Stimulated activated CD8-positive, alpha-beta memory T cell treated with anti-CD3 and anti-CD28 coated beads, Interleukin-4, amount 100 ng/mL, for 24 hours (primary cell): ENCODE results near the gene CYB5RL.
"Not testable (repeated sequence)": the region's sequence is repeated elsewhere in the genome, so short reads cannot be mapped to it uniquely, and the experiment has no call there.

Source experiments
- DNase-seq: peaks from one replicate; pipeline ENCODE4 v3.0.0-alpha.2; 2020; ENCODE audit warnings: low read depth

Gene CYB5RL

DNA sequence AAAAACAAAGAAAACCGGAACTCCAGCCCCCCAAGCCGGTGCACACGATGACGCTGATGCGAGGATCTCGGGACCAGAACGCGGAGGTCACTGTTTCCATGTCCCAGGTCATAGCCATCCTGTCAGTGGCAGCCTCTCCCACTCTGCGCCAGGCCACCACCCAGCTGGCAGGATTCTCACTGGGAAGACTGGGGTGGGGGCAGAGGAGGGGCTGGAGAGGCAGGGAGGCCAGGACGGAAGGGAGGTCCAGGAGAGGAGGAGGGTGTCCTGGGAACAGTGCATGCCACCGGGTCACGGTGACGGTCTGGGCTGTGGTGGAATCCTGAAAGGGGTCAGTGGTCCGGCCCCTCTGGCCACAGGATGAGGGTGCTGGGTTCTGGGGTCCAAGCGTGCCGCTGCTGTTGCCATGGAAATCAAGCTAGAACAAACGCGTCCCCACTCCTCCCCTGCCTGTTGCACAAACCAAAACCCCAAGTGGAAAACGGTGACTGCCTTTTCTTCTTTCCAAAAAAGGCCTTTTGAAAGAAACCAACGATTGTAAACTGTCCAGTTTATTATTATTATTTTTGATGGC is 26.2 kb upstream of the CYB5RL start:
- no peak for DNase-seq

DNA sequence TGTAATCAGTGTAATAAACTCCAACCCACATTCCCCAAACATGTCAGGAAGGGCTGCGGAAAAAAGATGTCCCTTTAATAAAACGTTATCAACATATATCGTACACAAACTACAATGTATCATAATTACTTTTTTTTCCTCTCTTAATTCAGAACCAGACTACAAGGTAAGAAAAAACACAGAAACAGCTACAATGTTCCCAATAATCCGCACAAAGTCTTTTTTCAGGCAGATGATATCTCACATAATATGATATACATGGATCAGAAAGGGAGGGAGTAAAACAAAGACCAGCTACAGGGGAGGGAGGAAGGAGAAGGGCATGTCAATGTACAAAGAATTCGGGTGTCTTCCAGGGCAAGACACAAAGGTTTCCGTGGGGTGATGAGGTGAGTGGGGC is 25.5 kb upstream of the CYB5RL start:
- no peak for DNase-seq

DNA sequence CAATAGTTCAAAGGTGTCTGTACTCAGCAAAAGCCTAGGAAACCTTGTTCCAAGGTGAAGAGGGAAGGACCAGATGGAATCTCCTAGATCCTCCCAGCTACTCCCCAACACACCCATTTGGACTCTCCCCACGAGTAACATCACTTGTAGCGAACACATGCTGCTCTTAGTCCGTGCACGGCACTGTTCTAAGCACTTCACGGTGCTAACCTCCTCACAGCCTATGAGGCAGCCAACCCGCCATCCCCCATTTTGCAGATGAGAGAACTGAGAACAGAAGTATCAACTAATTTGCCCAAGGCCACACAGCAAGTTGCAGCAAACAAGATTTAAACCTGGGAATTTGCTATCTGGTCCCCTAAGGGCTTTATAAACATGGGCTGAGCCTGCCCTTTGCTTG is 24.4 kb upstream of the CYB5RL start:
- DNase-seq: no peak

DNA sequence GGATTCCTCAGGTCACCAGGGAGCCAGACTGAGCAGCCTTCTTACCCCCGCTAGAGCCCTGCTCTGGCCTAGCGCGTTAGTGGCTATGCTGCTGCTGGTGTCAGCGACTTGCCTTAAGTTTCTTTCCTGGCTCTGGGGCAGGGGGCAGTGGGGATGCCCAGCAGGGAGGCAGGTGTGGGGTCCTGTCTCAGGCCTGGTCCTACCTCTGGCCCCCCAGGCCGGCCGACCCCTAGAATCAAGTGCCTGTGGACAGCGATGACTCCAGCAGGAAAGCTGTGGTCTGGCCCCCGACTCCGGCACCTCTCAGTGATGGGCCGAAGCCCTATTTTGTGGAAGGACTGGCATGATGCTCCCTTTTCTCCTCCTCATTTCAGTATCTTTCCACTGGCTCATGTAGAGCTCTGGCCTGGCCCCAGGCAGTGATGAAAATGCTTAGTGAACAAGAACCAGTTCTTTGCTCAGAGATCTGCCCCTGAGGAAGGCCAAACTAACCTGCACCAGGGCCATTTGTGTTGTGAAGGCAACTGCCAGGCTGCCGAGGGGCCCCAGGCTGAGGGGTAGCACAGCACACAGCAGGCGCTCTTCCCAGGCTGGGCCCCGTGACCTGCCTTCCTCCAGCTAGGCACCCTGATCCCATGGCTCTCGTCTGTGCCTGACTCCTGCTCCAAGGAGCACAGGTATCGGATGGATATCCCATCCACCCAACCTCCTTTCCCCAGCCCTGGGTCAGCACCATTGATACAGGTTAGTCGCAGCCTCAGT is 23.8 kb upstream of the CYB5RL start:
- DNase-seq: no peak

DNA sequence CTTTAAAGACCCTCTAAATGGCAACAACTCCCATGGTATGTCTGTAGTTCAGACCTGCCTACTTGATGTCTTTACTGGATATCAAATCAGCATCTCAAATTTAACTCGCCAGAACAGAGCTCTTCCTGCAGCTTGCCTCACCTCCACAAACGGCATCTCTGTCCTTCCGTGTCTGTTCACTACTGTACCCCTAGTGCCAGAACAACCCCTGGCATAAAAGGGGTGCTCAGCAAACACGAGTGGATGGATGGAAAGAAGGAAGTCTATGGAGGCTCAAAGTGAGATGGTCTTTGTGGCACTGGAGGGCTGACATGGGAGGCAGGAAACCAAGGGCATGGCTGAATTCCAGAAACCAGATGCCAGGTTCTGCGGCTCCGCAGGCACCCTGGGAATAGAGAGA is 22.9 kb upstream of the CYB5RL start:
- no peak for DNase-seq

DNA sequence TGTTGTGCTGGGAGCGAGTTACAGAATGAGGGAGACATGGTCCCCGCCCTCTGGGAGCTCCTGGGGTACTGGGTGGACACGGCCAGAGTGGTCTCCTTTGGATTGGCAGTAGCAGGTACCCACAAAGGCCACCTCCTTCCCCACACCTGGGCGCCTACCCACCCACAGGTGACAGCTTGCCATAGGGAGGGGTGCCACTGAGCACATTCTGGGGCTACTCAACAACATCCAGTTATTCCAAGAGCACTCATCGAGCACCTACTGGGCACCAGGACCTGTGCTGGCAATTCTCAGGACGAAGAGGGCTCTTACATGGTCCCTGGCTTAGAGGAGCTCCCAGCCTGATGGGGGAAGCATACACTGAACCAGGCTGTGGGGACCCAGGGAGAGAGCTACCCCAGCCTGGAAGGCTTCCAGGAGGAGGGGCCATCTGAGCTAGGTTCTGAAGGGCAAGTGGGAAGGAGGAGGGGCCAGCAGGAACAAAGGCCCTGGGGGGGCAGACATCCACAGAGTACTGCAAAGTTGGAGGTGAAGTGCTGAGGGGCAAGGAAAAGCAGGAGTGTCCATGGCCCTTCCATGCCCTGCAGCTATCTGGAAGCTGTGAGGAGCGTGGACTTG is 22.1 kb upstream of the CYB5RL start:
- DNase-seq: no peak

DNA sequence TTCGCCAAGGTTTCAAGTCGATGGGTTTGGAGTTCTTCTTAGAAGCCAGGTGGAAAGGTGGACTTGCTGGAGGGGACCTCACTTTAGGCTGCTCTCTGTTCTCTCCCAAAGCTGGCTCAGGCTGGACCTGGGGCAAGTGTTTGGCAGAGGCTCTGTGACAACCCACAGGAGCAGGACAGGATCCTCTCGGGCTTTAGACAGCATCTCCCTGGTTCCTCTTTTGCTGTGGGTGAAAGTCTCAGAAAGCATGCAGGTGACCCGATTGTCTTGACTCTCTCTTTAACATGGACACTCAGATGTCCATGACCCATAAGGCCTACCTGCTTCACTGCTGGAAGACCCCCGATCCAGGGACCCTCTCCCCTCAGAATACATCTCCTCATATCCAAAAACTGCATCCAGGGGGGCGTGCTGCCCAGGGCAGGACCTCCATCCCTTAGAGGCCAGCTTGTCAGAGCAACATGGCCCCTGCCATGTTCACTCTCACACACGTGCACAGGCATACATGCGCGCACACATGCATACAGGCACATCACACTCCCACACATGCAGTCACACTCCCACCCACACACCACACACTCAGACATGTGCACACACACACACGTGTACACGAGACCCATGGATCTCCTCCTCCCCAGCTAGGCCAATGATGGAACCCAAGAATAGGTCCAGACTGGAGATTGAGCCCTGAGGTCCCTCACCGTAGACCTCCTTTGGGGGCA is 21.4 kb upstream of the CYB5RL start:
- DNase-seq: no peak

DNA sequence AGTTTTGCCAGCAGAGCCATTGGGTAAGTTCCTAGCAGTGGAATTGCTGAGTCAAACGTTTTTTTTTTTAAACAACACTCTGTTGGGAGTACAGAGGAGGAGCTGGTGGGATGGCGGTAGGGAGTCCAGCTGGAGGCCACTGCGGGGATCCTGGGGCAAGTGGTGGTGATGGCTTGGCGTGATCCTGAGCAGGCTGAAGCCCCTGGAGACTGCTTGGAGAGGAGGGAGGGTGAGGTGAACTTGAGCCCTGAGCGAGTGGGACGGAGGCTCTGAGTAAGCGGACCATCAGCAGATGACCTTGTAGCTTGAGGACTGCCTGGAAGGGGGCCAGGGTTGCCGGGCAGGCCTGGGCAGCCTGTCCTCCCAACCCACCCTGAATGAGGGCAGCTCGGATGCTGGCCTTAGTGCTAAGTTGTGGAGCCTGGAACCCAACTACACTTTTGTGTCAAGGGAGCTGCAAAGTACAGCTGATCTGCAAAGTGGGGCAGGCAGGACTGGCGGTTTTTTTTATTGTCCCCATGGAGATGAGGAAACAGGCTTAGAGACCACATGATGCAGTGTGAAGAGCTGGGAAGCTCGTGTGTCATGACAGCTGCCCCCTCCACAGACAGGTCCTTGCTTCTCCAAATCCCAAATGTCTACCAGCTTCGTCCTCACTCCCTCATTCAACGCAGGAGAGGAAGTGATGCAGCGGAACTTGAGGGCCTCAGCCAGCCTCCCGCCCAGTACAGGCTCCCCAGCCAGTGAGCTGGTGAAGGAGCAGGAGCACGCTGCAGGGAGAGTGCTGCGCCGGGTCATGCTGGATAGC is 20.4 kb upstream of the CYB5RL start:
- no peak for DNase-seq

DNA sequence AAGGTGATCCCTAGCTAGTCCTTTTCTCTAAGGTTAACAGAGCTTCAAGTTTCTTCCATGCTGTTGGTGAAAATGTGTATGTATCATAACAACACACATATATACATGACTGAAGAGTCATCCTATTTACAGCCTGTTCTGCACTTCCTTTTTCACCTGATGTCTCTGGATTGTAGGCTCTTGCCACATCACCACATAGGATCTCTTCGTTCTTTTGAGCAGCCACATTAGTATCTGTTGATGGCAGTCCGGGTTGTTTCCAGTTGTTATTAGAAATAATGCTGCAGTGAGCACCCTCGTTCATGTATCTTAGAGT is 19.8 kb upstream of the CYB5RL start:
- no peak for DNase-seq

DNA sequence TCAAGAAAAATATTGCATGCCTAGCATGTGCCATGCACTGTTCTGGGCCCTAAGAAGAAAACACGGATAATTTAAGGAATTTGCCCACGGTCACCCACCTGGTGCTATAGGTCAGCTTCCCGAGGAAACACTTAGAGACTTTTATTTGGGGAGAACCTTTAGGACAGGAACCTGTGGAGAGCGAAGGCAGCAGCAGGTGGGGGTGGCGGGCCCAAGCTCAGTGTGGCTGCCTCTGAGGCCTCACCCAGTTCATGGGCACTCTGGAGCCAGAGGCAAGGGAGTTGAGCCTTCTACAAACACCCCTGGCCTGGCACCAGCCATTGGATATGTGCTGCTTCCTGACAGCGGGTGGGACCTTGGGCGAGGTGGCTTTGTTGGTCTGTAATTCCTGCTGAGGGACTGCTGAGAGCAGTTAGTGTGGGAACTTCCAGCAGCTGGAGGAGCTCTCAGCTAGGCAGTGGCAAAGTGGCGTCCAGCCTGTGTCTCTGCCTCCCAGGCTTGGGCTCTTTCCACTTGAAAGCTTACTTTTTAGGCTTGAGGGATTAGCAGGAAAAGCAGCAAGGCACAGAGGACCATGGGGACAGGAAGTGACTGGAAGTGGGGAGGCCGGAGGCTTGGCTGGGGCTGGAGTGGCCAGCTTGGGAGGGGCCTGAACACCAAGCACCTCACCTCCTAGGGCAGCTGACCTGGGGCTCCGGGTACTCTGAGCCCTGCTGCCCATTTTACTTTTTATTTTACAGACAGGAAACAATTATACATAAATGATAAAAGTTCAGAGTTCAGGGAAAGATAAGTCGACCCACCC is 19.3 kb upstream of the CYB5RL start:
- no peak for DNase-seq

DNA sequence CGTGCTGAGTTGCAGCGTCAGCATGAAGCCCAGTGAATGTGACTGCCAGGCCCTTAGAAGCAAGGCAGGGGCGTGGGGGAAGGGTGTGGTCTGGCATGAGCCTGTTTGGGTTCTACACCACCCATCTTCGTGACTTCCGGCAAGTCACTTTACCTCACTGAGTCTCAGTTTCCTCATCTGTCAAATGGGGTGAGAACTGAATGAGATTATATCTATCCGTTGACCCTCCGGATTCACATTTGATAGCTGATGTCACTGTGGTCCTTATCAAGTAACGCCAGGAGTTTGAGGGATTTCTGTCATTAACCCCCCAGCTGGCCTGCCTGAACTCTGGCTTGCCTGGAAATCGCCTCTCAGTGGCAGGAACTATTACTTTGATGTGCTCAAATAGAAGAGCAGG is 15.7 kb upstream of the CYB5RL start:
- DNase-seq: no peak

DNA sequence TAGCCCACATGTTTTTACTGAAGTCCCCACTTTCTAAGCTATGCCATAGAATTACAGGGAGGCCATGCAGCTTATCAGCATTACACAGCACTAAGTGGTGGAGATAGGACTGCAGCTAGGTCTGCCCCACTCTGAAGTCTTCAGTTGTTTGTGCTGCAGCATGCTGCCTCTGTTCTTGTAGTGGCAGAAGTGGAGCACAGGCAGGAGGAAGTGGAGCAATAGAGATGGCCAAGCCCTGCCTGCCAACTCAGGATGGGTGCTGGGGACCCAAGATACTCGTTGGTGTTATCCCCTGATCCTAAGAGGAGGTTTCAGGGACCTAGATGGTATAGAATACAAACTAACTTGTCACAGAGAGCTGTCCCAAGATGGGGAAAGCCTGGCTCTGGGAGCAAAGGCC is 13.0 kb upstream of the CYB5RL start:
- no peak for DNase-seq

DNA sequence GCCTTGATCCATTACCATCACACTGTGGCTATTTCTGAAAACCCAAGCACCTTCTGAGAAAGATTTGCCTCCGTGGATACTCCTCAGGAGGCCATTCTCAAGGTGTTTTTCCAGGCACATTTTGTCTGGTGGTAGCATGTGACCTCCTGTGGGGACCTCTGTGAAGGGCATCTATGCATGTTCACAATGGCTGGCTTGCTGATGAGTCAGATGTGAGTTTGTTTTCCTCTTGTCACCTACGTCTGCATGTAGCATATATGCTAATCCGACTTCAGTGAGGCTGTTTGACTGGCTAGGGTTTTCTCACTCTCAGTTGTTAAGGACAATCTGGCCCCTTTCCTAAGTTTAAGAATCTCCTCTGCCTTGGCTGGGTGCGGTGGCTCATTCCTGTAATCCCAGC is 8.1 kb upstream of the CYB5RL start:
- not testable (repeated sequence) for DNase-seq

DNA sequence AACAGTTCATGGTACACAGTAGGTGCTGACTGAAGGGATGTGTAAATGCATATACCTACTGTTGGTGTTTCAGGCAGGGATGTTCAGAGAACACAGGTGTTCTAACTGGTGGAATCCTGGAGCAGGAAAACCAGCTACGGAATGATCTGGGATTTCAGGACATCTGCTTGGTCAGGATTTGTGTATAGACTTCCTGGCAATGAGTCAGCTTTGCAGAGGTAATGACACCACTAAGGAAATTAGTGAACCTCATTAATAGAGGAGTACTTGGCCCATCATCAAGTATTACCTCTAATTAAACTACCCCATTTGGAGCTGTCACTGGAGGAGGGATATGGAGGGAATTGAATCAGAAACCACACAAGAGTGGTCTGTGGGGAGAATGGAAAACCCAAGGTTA is 7.5 kb upstream of the CYB5RL start:
- DNase-seq: no peak

DNA sequence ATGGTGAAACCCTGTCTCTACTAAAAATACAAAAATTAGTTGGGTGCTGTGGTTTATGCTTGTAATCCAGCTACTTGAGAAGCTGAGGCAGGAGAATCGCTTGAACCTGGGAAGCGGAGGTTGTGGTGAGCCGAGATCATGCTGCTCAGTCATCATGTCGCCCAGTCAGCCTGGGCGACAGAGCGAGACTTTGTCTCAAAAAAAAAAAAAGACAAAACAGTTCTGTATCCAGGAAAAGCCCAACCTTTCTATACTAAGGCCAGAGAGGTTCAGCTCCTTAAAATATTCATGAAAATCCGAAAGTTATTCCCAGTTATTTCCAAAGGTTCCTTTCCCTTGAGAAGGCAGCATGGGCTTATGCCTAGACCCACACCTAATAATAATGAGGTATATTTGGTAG is 4.4 kb upstream of the CYB5RL start:
- no peak for DNase-seq

DNA sequence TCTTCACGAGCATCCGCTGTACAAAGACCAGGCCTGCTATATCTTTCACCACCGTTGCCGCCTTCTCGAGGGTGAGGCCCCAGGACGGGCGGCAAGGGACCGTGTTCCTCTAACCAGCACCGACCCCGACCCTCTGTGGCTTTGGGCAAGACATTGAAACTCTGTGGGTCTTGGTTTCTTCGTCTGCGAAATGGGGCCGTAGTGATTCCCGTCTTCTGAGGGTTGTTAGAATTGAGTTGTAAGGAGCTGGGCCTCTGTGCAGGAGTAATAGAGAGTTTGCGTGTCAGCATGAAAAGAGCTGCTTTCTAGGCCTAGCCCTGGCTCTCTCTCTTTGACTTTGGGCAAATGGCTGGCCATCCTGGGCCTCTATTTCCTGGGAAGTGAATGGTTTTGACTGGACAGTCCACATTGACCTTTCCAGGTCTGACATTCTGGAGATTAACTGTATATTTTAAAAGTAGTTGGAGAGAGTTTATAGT is 728 bp upstream of the CYB5RL start:
- no peak for DNase-seq

DNA sequence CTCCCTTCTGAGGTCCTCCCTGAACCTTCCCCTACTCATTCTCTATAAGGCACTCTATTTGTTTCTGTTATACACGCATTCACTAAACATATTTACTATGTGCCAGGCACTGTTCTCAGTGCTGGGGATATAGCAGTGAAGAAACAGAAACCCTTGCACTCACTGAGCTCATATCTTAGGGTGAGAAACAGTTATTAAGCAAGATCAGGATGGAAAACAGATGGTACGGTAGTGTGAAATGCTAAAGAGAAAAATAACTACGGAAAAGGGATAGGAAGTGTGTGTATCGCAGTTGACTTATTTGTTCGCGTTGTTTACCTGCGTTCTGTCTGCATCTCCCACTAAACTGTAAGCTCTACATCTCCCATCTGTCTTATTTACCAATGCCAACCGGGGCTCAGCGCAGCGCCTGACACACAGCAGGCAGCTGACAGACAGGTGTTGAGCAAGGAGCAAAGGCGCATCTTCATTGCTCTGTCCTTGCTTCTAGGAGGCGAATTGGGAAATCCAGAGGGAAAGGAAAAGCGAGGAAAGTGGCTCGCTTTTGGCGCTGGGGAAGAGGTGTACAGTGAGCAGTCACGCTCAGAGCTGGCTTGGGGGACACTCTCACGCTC is 572 bp downstream of the CYB5RL start:
- no peak for DNase-seq

DNA sequence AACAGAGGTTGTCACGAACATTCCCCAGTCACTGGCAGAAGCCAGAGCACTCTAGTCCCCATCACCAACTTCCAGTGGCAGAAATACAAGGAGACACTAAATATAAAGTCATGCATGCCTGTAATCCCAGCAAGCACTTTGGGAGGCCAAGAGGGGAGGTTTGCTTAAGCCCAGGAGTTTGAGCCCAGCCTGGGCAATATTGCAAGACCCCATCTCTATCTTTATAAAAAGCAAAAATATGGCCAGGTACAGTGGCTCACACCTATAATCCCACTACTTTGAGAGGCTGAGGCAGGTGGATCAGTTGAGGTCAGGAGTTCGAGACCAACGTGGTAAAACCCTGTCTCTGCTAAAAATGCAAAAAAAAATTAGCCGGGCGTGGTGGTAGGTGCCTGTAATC is 6.4 kb downstream of the CYB5RL start:
- DNase-seq: no peak

DNA sequence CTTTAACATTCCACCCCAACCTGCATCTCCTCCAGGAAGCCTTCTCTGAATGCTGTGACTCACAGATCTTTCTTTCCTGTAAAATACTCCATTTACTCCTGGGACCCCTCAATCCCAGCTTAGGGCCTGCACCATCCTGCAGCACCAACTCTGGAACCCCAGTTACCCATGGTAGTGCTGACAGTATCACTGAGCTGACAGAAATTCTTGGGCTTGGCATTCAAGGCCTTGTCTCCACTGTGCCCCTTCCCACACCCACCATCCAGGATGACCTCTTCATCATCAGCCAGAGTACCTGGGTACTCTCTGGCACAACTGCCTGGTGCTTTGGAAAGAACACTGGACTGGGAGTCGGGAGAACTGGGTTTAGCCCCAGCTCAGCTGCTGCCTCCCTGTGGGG is 8.3 kb downstream of the CYB5RL start:
- DNase-seq: no peak

DNA sequence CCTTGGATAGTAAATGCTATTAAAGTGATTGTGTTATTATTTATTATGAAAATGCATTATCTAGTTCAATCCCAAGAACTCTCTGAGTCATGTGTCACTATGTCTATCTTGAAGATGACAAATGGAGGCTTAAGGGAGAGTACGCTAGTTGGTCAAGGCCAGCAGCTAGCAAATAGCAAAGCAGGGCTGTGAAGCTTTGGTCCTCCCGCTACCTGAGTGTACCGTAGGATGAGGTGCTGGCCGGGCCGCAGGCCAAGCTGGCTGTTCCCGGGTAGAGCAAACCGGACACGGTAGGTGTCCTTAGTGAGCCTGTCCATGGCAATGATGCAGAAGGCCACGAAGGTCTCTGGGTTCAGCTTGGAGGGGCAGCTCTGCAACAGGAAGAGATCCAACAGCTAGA is 9.3 kb downstream of the CYB5RL start:
- DNase-seq: no peak

DNA sequence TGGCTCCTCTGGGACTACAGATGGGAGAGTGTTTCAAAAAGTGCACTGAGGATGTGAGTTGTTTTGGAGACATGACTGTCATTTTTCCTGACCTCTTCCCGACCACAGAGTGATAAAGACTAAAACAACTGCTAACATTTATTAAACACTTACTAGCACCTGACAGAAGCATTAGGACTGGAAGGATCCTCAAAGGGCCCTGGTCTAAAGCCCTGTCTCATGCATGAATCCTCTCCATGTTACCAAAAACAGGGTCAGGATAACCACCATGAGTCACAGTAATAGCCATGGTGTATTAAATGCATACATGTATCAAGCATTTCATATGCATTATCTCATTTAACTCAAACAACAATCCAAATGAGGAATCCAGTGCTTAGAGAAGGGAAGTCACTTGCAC is 11.5 kb downstream of the CYB5RL start:
- DNase-seq: no peak
